T-cell (primary cell): ENCODE data around the gene MYO1D. TPM values are rescaled to one million over a fixed set of nuclear protein-coding genes. Genes with fewer than 3 reads are reported as not detected.
"Not testable (repeated sequence)": the region's sequence is repeated elsewhere in the genome, so short reads cannot be mapped to it uniquely, and the experiment has no call there.

Source experiments
- ATAC-seq, 4 experiments: fragments of 200-7000 bp in 3 of 4; fragments of 150-1000 bp in 1 of 4; cut with Tn5 transposase; replicated peaks in 1 of 4; 1 replicate in 3 of 4; 2 replicates in 1 of 4; pipeline ENCODE4 v1.10.0; 2021; ENCODE audit warnings: moderate library complexity in 3 of 4, mild to moderate bottlenecking in 2 of 4, moderate number of reproducible peaks in 1 of 4
- CTCF ChIA-PET, 2 donors: fragments of 300-600 bp; sonication (Branson Sonifier 250); formaldehyde crosslinking; loops; one replicate each; lab custom pipeline; 2022; ENCODE audit warnings: antibody characterized with exemption in 2 of 2; lab: Charles Lee
- POLR2A ChIA-PET, 2 donors: fragments of 300-600 bp; sonication (Branson Sonifier 250); formaldehyde crosslinking; loops; one replicate each; lab custom pipeline; 2022; ENCODE audit warnings: antibody characterized with exemption in 2 of 2; lab: Charles Lee
- DNase-seq, 35 experiments: peaks; one replicate each; pipeline versions ENCODE4 v3.0.0 to v3.0.0-alpha.2; 2013 to 2023
- H3K27ac ChIP-seq: one replicate; pipeline ENCODE4 v1.5.1; 2013; ENCODE audit warnings: low read length
- H3K27me3 ChIP-seq, 2 experiments: replicated peaks in 1 of 2; 1 replicate in 1 of 2; 2 replicates in 1 of 2; pipeline versions ENCODE4 v1.6.1 to v1.7.0; 2013; ENCODE audit warnings: low read length in 1 of 2, mixed read lengths in 1 of 2; ENCODE audit not compliant: control insufficient read depth in 2 of 2, insufficient read depth in 2 of 2; ENCODE audit errors: extremely low read depth in 1 of 2
- H3K36me3 ChIP-seq, 2 donors: 1 replicate in 1 of 2; 2 replicates in 1 of 2; pipeline versions ENCODE4 v1.6.1 to v1.7.0; 2013; ENCODE audit warnings: low read length in 1 of 2; ENCODE audit not compliant: control insufficient read depth in 2 of 2, insufficient read depth in 1 of 2; ENCODE audit errors: extremely low read depth in 1 of 2
- H3K4me1 ChIP-seq, 2 experiments: 1 replicate in 1 of 2; 2 replicates in 1 of 2; pipeline versions ENCODE4 v1.6.1 to v1.7.0; 2013; ENCODE audit warnings: low read length in 2 of 2, mixed read lengths in 1 of 2; ENCODE audit not compliant: insufficient read depth in 2 of 2, control insufficient read depth in 1 of 2; ENCODE audit errors: extremely low read depth in 1 of 2
- H3K4me3 ChIP-seq, 2 donors: 1 replicate in 1 of 2; 2 replicates in 1 of 2; pipeline versions ENCODE4 v1.5.1 to v1.7.0; 2013; ENCODE audit warnings: mild to moderate bottlenecking in 2 of 2, low read length in 1 of 2, moderate library complexity in 1 of 2; ENCODE audit not compliant: control insufficient read depth in 1 of 2; ENCODE audit errors: extremely low read depth in 1 of 2
- H3K9me3 ChIP-seq: 2 replicates; pipeline ENCODE4 v1.7.0; 2013
- H3K27ac Mint-ChIP-seq, 2 donors: one replicate each; pipeline ENCODE4 v1.8.0; 2020 to 2021; ENCODE audit warnings: mild to moderate bottlenecking in 2 of 2, mixed read lengths in 2 of 2
- H3K27me3 Mint-ChIP-seq, 2 donors: one replicate each; pipeline ENCODE4 v1.8.0; 2021 to 2022; ENCODE audit warnings: mixed read lengths in 2 of 2
- H3K36me3 Mint-ChIP-seq: one replicate; pipeline ENCODE4 v1.8.0; 2021; ENCODE audit warnings: mixed read lengths
- H3K4me1 Mint-ChIP-seq, 3 donors: one replicate each; pipeline ENCODE4 v1.8.0; 2020 to 2022; ENCODE audit warnings: mixed read lengths in 3 of 3, mild to moderate bottlenecking in 1 of 3
- H3K4me3 Mint-ChIP-seq, 3 donors: one replicate each; pipeline ENCODE4 v1.8.0; 2020 to 2022; ENCODE audit warnings: mild to moderate bottlenecking in 3 of 3, mixed read lengths in 3 of 3, moderate library complexity in 3 of 3
- H3K9me3 Mint-ChIP-seq, 3 donors: one replicate each; pipeline ENCODE4 v1.8.0; 2020 to 2022; ENCODE audit warnings: mixed read lengths in 3 of 3
- WGBS: methylation state at CpG from one replicate; pipeline ENCODE4 v1.1.5; 2013; ENCODE audit warnings: missing lambda C conversion rate; ENCODE audit not compliant: insufficient coverage; 5-methylcytosine and 5-hydroxymethylcytosine counted together
- total RNA-seq, 35 experiments: library from RNA in 6 of 35; stranded (reverse) in 6 of 35; fragments of 120-200 nt in 1 of 35; gene quantifications; one replicate each; pipeline versions ENCODE4 v1.2.1 to v1.2.4 and lab custom pipeline; 2013 to 2026

The MYO1D gene
- total RNA-seq, 5 donors from 2014 or later (not counting 1 experiment from before 2014, with no cell fraction given), result 8.3 to 11.1 (median 9.5) TPM

- peaks cover 2 to 10% (median 6%) of the 10 kb centered on the region in 3 donors for H3K4me1 Mint-ChIP-seq
- no peak for DNase-seq
- POLR2A ChIA-PET, result no interaction called here
- Histone ChIP-seq H3K36me3 (no peaks in the 10 kb centered on the region), H3K9me3 (no peaks in the 10 kb centered on the region), H3K4me1 (peaks cover 0 to 2% of the 10 kb centered on the region in 2 experiments), H3K4me3 (no peak overlapping the region), H3K27me3 (peaks cover 0 to 10% of the 10 kb centered on the region in 2 experiments), H3K27ac (no peak overlapping the region)
- H3K27me3 Mint-ChIP-seq, result peaks cover 12 to 19% of the 10 kb centered on the region in 2 donors
- CTCF ChIA-PET, result no interaction called here
- H3K27ac Mint-ChIP-seq, result no peak overlapping the region
- no peak for ATAC-seq
- no peak overlapping the region for H3K4me3 Mint-ChIP-seq
- no peaks in the 10 kb centered on the region for H3K9me3 Mint-ChIP-seq
- H3K36me3 Mint-ChIP-seq, result no peaks in the 10 kb centered on the region
- WGBS, result no CpG with 5 or more reads among the region's 3 CpGs
These were observed 52.6 kb downstream of the MYO1D start for GRCh38 chr17:32824334-32824733.

DNA sequence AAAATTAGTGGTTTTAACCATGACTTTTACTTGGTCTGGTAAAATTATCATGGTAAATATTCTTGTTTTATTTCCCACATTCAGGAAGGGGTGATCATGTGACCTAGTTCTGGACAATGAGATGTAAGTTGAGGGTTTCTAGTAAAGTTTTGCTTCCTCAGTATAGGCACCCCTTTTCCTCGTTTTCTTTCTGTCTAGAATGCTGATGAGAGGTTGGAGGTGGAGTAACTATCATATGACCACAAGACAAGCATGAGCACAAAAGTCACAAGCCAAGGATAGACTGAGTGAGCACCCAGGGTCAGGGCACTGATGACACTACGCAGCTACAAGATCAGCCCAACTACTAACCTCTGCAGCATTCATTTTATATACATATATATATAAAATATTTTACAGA, 53.9 kb downstream of the MYO1D start:
- H3K9me3 ChIP-seq, result no peaks in the 10 kb centered on the region
- Mint-ChIP-seq H3K36me3 (no peaks in the 10 kb centered on the region), H3K27me3 (peaks cover 12 to 19% of the 10 kb centered on the region in 2 donors), H3K27ac (no peak overlapping the region), H3K4me3 (peak overlapping the region in 1 of 3 donors; percentile 24), H3K4me1 (peaks cover 2 to 5% (median 5%) of the 10 kb centered on the region in 3 donors), H3K9me3 (no peaks in the 10 kb centered on the region)
- peaks cover 0 to 10% of the 10 kb centered on the region in 2 experiments for H3K27me3 ChIP-seq
- ChIA-PET CTCF (no interaction called here), POLR2A (no interaction called here)
- no CpG with 5 or more reads among the region's 2 CpGs for WGBS
- no peak overlapping the region for H3K27ac ChIP-seq
- H3K4me3 ChIP-seq, result no peak overlapping the region
- H3K4me1 ChIP-seq, result no peaks in the 10 kb centered on the region
- no peak for ATAC-seq
- no peaks in the 10 kb centered on the region for H3K36me3 ChIP-seq
- DNase-seq, result no peak

DNA sequence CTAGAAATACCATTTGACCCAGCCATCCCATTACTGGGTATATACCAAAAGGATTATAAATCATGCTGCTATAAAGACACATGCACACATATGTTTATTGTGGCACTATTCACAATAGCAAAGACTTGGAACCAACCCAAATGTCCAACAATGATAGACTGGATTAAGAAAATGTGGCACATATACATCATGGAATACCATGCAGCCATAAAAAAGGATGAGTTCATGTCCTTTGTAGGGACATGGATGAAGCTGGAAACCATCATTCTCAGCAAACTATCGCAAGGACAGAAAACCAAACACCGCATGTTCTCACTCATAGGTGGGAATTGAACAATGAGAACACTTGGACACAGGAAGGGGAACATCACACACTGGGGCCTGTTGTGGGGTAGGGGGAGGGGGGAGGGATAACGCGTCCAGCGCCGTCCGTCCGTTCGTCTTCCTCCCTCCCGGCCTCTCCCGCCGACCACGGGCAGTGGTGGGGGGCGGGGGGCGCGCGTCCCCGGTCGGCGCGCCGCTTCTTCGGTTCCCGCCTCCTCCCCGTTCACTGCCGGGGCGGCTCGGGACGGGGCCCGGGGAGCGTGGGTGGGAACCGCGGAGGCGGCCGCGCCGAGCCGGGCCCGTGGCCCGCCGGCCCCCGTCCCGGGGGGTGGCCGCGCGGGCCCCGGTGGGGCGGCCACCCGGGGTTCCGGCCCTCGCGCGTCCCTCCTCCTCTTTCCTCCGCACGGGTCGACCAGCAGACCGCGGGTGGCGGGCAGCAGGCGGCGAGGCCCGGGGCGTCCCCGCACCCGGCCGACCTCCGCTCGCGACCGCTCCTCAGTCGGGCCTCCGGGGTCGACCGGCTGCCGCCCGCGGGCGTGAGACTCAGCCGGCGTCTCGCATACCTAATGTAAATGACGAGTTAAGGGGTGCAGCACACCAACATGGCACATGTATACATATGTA, 54.7 kb downstream of the MYO1D start:
- WGBS, result 4% methylated on average over 67 of the region's 82 CpGs
- H3K4me3 ChIP-seq, H3K27ac ChIP-seq, H3K4me1 Mint-ChIP-seq, ATAC-seq, H3K27ac Mint-ChIP-seq, CTCF ChIA-PET, H3K36me3 Mint-ChIP-seq, POLR2A ChIA-PET, H3K9me3 ChIP-seq, H3K4me1 ChIP-seq, H3K9me3 Mint-ChIP-seq, H3K4me3 Mint-ChIP-seq, H3K36me3 ChIP-seq: not testable (repeated sequence)
- DNase-seq, result peak in 14 of 35 experiments; percentile 1 to 33 (median 5)
- H3K27me3 ChIP-seq, result peaks cover 0 to 10% of the 10 kb centered on the region in 2 experiments
- H3K27me3 Mint-ChIP-seq, result peaks cover 12 to 19% of the 10 kb centered on the region in 2 donors

DNA sequence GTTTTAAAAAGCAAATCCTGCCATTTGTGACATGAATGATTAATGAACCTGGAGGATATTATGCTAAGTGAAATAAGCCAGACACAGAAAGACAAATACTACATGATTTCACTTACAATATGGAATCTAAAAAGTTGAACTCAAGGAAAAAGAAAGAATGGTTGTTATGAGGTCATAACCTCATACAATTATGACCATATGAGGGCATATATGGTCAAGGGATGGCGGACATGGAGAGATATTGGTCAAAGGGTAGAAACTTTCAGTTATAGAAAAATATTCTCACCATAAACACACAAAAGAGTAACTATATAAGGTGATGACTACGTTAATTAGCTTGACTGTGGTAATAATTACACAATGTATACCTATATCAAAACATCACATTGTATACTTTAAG, 56.5 kb downstream of the MYO1D start:
- ChIA-PET POLR2A (interaction anchor here in 1 of 2 donors (0.6 kb wide), 1 partner anchor 8 kb away, joined by 4 read pairs; no protein-coding TSS in a partner anchor), CTCF (no interaction called here)
- no peak overlapping the region for H3K27ac ChIP-seq
- Mint-ChIP-seq H3K27ac (no peak overlapping the region), H3K27me3 (peaks cover 4 to 12% of the 10 kb centered on the region in 2 donors), H3K9me3 (no peaks in the 10 kb centered on the region), H3K4me1 (peaks cover 0 to 3% (median 2%) of the 10 kb centered on the region in 3 donors), H3K4me3 (no peak overlapping the region), H3K36me3 (no peaks in the 10 kb centered on the region)
- no peak for ATAC-seq
- no peaks in the 10 kb centered on the region for H3K9me3 ChIP-seq
- WGBS, result no CpG with 5 or more reads among the region's 2 CpGs
- peaks cover 0 to 7% of the 10 kb centered on the region in 2 experiments for H3K27me3 ChIP-seq
- H3K36me3 ChIP-seq, result no peaks in the 10 kb centered on the region
- H3K4me3 ChIP-seq, result no peak overlapping the region
- H3K4me1 ChIP-seq, result no peaks in the 10 kb centered on the region
- DNase-seq, result no peak

- POLR2A ChIA-PET, result interaction anchor here in 1 of 2 donors (0.6 kb wide), 1 partner anchor 8 kb away, joined by 4 read pairs; no protein-coding TSS in a partner anchor
- no peaks in the 10 kb centered on the region for H3K36me3 Mint-ChIP-seq
- DNase-seq (no peak), ATAC-seq (no peak)
- no peak overlapping the region for H3K4me3 Mint-ChIP-seq
- H3K36me3 ChIP-seq, result no peaks in the 10 kb centered on the region
- WGBS, result 70% methylated on average over 2 of the region's 2 CpGs
- H3K9me3 ChIP-seq, result no peaks in the 10 kb centered on the region
- peaks cover 4 to 11% of the 10 kb centered on the region in 2 donors for H3K27me3 Mint-ChIP-seq
- H3K27ac Mint-ChIP-seq, result no peak overlapping the region
- peaks cover 0 to 3% (median 2%) of the 10 kb centered on the region in 3 donors for H3K4me1 Mint-ChIP-seq
- no peak overlapping the region for H3K4me3 ChIP-seq
- no peaks in the 10 kb centered on the region for H3K4me1 ChIP-seq
- H3K27ac ChIP-seq, result no peak overlapping the region
- CTCF ChIA-PET, result no interaction called here
- peaks cover 0 to 7% of the 10 kb centered on the region in 2 experiments for H3K27me3 ChIP-seq
- no peaks in the 10 kb centered on the region for H3K9me3 Mint-ChIP-seq
These were observed 57.1 kb downstream of the MYO1D start for GRCh38 chr17:32819787-32820186.

- WGBS, result 39% methylated on average over 3 of the region's 4 CpGs
- H3K27ac Mint-ChIP-seq, result no peak overlapping the region
- H3K27ac ChIP-seq, result no peak overlapping the region
- no peaks in the 10 kb centered on the region for H3K9me3 Mint-ChIP-seq
- H3K4me1 ChIP-seq, result no peaks in the 10 kb centered on the region
- H3K36me3 Mint-ChIP-seq, result no peaks in the 10 kb centered on the region
- H3K4me3 ChIP-seq, result no peak overlapping the region
- H3K27me3 Mint-ChIP-seq, result peaks cover 4 to 10% of the 10 kb centered on the region in 2 donors
- peaks cover 0 to 7% of the 10 kb centered on the region in 2 experiments for H3K27me3 ChIP-seq
- H3K4me3 Mint-ChIP-seq, result no peak overlapping the region
- ATAC-seq, result no peak
- ChIA-PET CTCF (no interaction called here), POLR2A (no interaction called here)
- no peaks in the 10 kb centered on the region for H3K9me3 ChIP-seq
- no peak for DNase-seq
- H3K36me3 ChIP-seq, result no peaks in the 10 kb centered on the region
- H3K4me1 Mint-ChIP-seq, result peaks cover 0 to 4% (median 3%) of the 10 kb centered on the region in 3 donors
These were observed 57.9 kb downstream of the MYO1D start for GRCh38 chr17:32819035-32819434.
